Mesenchymal stem cell (in vitro differentiated cells and primary cell): ENCODE measurements around the gene ADAM10.

Experiments used
- DNase-seq: peaks from one replicate; pipeline ENCODE4 v3.0.0-alpha.2; 2013
- H2AFZ ChIP-seq: one replicate; pipeline ENCODE4 v1.6.1; 2013; ENCODE audit warnings: low read depth, mild to moderate bottlenecking, control low read depth, inconsistent platforms, low read length, moderate library complexity
- H2AK5ac ChIP-seq: 2 replicates; pipeline ENCODE4 v1.6.1; 2013; ENCODE audit warnings: low read length, moderate library complexity, mild to moderate bottlenecking, inconsistent platforms; ENCODE audit not compliant: severe bottlenecking
- H2BK120ac ChIP-seq: one replicate; pipeline ENCODE4 v1.6.1; 2013; ENCODE audit warnings: low read depth, mild to moderate bottlenecking, inconsistent platforms, low read length, moderate library complexity
- H2BK12ac ChIP-seq, 2 experiments: one replicate each; pipeline ENCODE4 v1.6.1; 2013; ENCODE audit warnings: inconsistent platforms in 2 of 2, low read length in 2 of 2, mild to moderate bottlenecking in 2 of 2, moderate library complexity in 2 of 2, control low read depth in 1 of 2
- H2BK15ac ChIP-seq: one replicate; pipeline ENCODE4 v1.6.1; 2013; ENCODE audit warnings: mild to moderate bottlenecking, low read depth, inconsistent platforms; ENCODE audit not compliant: poor library complexity, severe bottlenecking
- H2BK5ac ChIP-seq: 2 replicates; pipeline ENCODE4 v1.6.1; 2013; ENCODE audit warnings: low read depth, mild to moderate bottlenecking, low read length, control low read depth, inconsistent platforms; ENCODE audit not compliant: poor library complexity, severe bottlenecking
- H3K14ac ChIP-seq, 2 experiments: one replicate each; pipeline ENCODE4 v1.6.1; 2013; ENCODE audit warnings: inconsistent platforms in 2 of 2, low read length in 2 of 2, control low read depth in 1 of 2, mild to moderate bottlenecking in 1 of 2, moderate library complexity in 1 of 2
- H3K18ac ChIP-seq, 2 experiments: one replicate each; pipeline ENCODE4 v1.6.1; 2013; ENCODE audit warnings: inconsistent platforms in 2 of 2, low read length in 2 of 2, control low read depth in 1 of 2, low read depth in 1 of 2, mild to moderate bottlenecking in 1 of 2
- H3K23ac ChIP-seq, 2 experiments: one replicate each; pipeline ENCODE4 v1.6.1; 2013; ENCODE audit warnings: inconsistent platforms in 2 of 2, low read length in 2 of 2, mild to moderate bottlenecking in 2 of 2, moderate library complexity in 2 of 2, control low read depth in 1 of 2
- H3K27ac ChIP-seq: 2 replicates; pipeline ENCODE4 v1.5.1; 2013; ENCODE audit warnings: mild to moderate bottlenecking, moderate library complexity, low read length, control low read depth, inconsistent platforms; ENCODE audit not compliant: poor library complexity, severe bottlenecking
- H3K27me3 ChIP-seq, 2 experiments: 2 replicates each; pipeline versions ENCODE4 v1.6.1 to v1.7.0; 2013; ENCODE audit warnings: low read length in 2 of 2, mild to moderate bottlenecking in 2 of 2, moderate library complexity in 2 of 2, control low read depth in 1 of 2, inconsistent platforms in 1 of 2; ENCODE audit not compliant: control insufficient read depth in 1 of 2, insufficient read depth in 1 of 2
- H3K36me3 ChIP-seq, 2 experiments: 2 replicates each; pipeline versions ENCODE4 v1.6.1 to v1.7.0; 2013; ENCODE audit warnings: low read length in 2 of 2, control low read depth in 1 of 2, inconsistent platforms in 1 of 2, low read depth in 1 of 2, mild to moderate bottlenecking in 1 of 2; ENCODE audit not compliant: insufficient read depth in 2 of 2, control insufficient read depth in 1 of 2
- H3K4ac ChIP-seq, 2 experiments: one replicate each; pipeline ENCODE4 v1.6.1; 2013; ENCODE audit warnings: inconsistent platforms in 2 of 2, low read length in 2 of 2, mild to moderate bottlenecking in 2 of 2, moderate library complexity in 2 of 2, control low read depth in 1 of 2, low read depth in 1 of 2
- H3K4me1 ChIP-seq: 2 replicates; pipeline ENCODE4 v1.6.1; 2013; ENCODE audit warnings: low read depth, low read length, control low read depth; ENCODE audit not compliant: control insufficient read depth, insufficient read depth
- H3K4me2 ChIP-seq: 2 replicates; pipeline ENCODE4 v1.6.1; 2013; ENCODE audit warnings: low read length, mild to moderate bottlenecking, inconsistent platforms; ENCODE audit not compliant: poor library complexity, severe bottlenecking
- H3K4me3 ChIP-seq, 2 experiments: 2 replicates each; pipeline versions ENCODE4 v1.5.1 to v1.7.0; 2013; ENCODE audit warnings: low read length in 2 of 2, mild to moderate bottlenecking in 2 of 2, control low read depth in 1 of 2, low read depth in 1 of 2; ENCODE audit not compliant: insufficient read depth in 1 of 2
- H3K79me1 ChIP-seq: replicated peaks from 2 replicates; pipeline ENCODE4 v1.6.1; 2013; ENCODE audit warnings: mild to moderate bottlenecking, control low read depth, low read length, inconsistent platforms; ENCODE audit not compliant: poor library complexity, severe bottlenecking
- H3K9ac ChIP-seq: 2 replicates; pipeline ENCODE4 v1.7.0; 2013; ENCODE audit warnings: mild to moderate bottlenecking, low read length, moderate library complexity
- H3K9me3 ChIP-seq: 2 replicates; pipeline ENCODE4 v1.7.0; 2013; ENCODE audit warnings: mild to moderate bottlenecking, low read length; ENCODE audit not compliant: control insufficient read depth
- H4K8ac ChIP-seq: one replicate; pipeline ENCODE4 v1.6.1; 2013; ENCODE audit warnings: inconsistent platforms, mild to moderate bottlenecking, low read length, moderate library complexity
- H4K91ac ChIP-seq: one replicate; pipeline ENCODE4 v1.6.1; 2013; ENCODE audit warnings: mild to moderate bottlenecking, low read length, inconsistent platforms
- WGBS: methylation state at CpG from one replicate; pipeline ENCODE4 v1.1.7; 2013; ENCODE audit warnings: mixed read lengths; 5-methylcytosine and 5-hydroxymethylcytosine counted together

Gene ADAM10

DNA sequence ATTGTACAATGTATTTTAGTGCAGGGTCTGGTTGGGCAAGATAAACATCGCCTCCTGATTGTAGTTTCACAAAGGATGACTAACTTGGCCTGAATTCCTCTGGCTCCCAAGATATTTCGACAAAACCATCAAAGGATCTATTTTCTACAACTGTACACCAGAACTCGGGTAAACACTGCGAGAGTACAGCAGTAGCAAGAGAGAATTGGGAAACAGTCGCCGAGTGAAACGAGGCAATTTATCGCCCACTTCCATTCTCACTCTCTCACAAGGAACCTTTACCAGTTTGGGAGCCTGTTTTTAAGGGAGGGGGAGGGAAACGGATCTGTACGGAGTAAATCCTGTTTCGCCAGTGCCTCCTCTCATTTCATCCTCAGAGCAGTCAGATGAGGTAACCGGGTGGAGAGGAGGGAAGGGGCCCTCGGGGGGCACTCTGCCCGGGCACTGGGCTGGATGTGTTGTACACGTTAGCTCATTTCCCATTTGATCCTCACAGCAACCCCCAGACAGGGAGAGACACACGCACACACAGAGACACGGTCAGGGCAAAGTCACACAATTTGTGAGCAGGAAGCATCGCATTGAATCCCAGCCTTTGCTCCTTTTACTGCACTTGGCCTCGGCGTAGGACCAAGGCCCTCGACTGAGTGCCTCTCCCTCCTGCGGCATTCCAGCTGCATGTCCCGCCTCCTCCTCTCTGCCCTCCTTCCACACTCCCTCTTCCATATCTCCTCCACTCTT, 197.6 kb downstream of the ADAM10 start:
- H3K4me1 ChIP-seq, result peaks cover 26% of the 10 kb centered on the region
- H3K4me2 ChIP-seq, result peak overlapping the region; percentile 1
- peak overlapping the region in 1 of 2 experiments; percentile 72 for H3K4me3 ChIP-seq
- H2BK120ac ChIP-seq, result peak overlapping the region; percentile 90
- H4K8ac ChIP-seq, result peak overlapping the region; percentile 87
- peaks cover 0 to 3% of the 10 kb centered on the region in 2 experiments for H3K36me3 ChIP-seq
- H4K91ac ChIP-seq, result peak overlapping the region; percentile 97
- no peak overlapping the region for H3K23ac ChIP-seq
- peak overlapping the region; percentile 94 for H3K9ac ChIP-seq
- peak overlapping the region; percentile 78 to 83 for H3K4ac ChIP-seq
- peak overlapping the region; percentile 36 for H2AFZ ChIP-seq
- H2BK15ac ChIP-seq, result peak overlapping the region; percentile 15
- no peaks in the 10 kb centered on the region for H3K9me3 ChIP-seq
- H3K27me3 ChIP-seq, result peaks cover 0 to 7% of the 10 kb centered on the region in 2 experiments
- H2BK12ac ChIP-seq, result peak overlapping the region; percentile 93 to 96
- H3K79me1 ChIP-seq, result no peaks in the 10 kb centered on the region
- peak; percentile 96 for DNase-seq
- H3K14ac ChIP-seq, result peak overlapping the region in 1 of 2 experiments; percentile 23
- peak overlapping the region; percentile 93 to 97 for H3K18ac ChIP-seq
- 28% methylated on average over 19 of the region's 23 CpGs for WGBS
- peak overlapping the region; percentile 47 for H2AK5ac ChIP-seq
- peak overlapping the region; percentile 66 for H3K27ac ChIP-seq
- H2BK5ac ChIP-seq, result no peak overlapping the region

DNA sequence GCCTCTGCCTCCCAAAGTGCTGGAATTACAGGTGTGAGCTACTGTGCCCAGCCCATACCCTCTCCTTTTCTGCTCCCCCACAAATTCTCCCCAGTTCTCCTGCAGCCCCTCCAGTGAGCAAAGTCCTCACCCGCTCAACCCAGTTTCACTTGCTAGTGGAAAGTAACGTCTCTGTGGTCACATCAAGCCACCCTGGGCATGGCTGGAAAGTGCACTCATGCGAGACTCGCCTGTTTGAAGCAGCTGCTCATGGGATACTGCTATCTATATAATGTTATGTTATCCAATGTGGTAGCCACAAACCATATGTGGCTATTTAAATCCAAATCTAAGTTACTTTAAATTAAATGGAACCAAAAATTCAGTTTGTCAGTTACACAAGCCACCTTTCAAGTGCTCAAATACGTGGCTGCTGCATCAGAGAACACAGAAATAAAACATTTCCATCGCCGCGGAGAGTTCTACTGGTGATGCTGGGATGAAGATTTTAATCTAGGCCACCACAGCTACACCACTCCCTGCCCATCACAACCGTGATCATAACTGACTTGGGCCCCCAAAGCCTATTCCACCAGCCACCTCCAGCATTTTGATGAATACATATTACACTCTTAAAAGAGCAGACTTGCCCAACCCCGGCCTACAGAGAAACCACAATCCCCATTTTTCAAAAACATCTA, 198.3 kb downstream of the ADAM10 start:
- Histone ChIP-seq H2AK5ac (peak overlapping the region; percentile 38), H2BK12ac (peak overlapping the region in 1 of 2 experiments; percentile 81), H2AFZ (no peak overlapping the region), H3K27ac (peak overlapping the region; percentile 66), H3K14ac (no peak overlapping the region), H3K9ac (peak overlapping the region; percentile 94), H2BK120ac (peak overlapping the region; percentile 55), H4K8ac (peak overlapping the region; percentile 73), H3K9me3 (no peaks in the 10 kb centered on the region), H3K36me3 (peaks cover 0 to 3% of the 10 kb centered on the region in 2 experiments), H3K4me1 (peaks cover 29% of the 10 kb centered on the region), H3K23ac (no peak overlapping the region), H3K4me2 (no peak overlapping the region), H3K4me3 (peak overlapping the region in 1 of 2 experiments; percentile 30), H2BK5ac (no peak overlapping the region), H4K91ac (peak overlapping the region; percentile 3), H3K79me1 (no peaks in the 10 kb centered on the region), H3K27me3 (peaks cover 0 to 7% of the 10 kb centered on the region in 2 experiments), H2BK15ac (no peak overlapping the region), H3K4ac (peak overlapping the region in 1 of 2 experiments; percentile 77), H3K18ac (peak overlapping the region; percentile 46 to 74)
- no peak for DNase-seq
- WGBS, result 70% methylated on average over 9 of the region's 10 CpGs

DNA sequence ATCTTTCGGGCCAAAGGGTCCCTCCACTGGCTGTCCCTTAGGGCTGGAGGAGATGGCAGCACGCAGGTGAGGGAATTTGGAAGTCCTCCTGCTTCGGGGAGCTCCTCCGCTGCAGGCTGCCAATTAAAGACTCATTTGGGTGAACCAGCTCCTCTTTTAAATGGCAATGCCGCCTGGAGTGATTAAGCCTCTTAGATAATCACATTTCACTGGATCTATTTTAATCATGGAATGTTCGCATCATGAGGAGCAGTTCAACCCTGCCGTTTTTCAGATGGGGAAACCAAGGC, 199.8 kb downstream of the ADAM10 start:
- Histone ChIP-seq H2AFZ (no peak overlapping the region), H3K4me2 (no peak overlapping the region), H3K23ac (no peak overlapping the region), H2BK5ac (no peak overlapping the region), H4K8ac (peak overlapping the region; percentile 79), H3K27me3 (no peaks in the 10 kb centered on the region), H3K9ac (no peak overlapping the region), H3K27ac (no peak overlapping the region), H3K4me3 (no peak overlapping the region), H2BK12ac (peak overlapping the region; percentile 89 to 99), H4K91ac (peak overlapping the region; percentile 93), H2BK120ac (peak overlapping the region; percentile 89), H3K9me3 (no peaks in the 10 kb centered on the region), H2AK5ac (peak overlapping the region; percentile 87), H3K79me1 (no peaks in the 10 kb centered on the region), H3K4ac (peak overlapping the region; percentile 64 to 80), H3K18ac (peak overlapping the region; percentile 86 to 88), H3K4me1 (peaks cover 37% of the 10 kb centered on the region), H2BK15ac (no peak overlapping the region), H3K14ac (peak overlapping the region in 1 of 2 experiments; percentile 19), H3K36me3 (peaks cover 0 to 3% of the 10 kb centered on the region in 2 experiments)
- 96% methylated on average over 7 of the region's 7 CpGs for WGBS
- no peak for DNase-seq
